Gastrocnemius medialis (tissue), 4 donors: Measurements from ENCODE around the gene OR6C70. TPM values are rescaled to one million over a fixed set of nuclear protein-coding genes. Genes with fewer than 3 reads are reported as not detected.

Source experiments
- ATAC-seq, 2 donors: fragments of 150-250 bp; one replicate each; pipeline ENCODE4 v1.9.1; 2016
- DNase-seq, 2 donors: peaks; one replicate each; pipeline ENCODE4 v3.0.0-alpha.2; 2019
- H3K27ac ChIP-seq, 4 donors: fragments of 200-600 bp; sonication (generic); 1 replicate in 1 of 4; 2 replicates in 3 of 4; pipeline ENCODE4 v1.5.1; 2016 to 2018; ENCODE audit warnings: mild to moderate bottlenecking in 2 of 4, moderate library complexity in 1 of 4
- H3K27me3 ChIP-seq, 3 donors: fragments of 200-600 bp; sonication (generic) in 2 of 3; 1 replicate in 1 of 3; 2 replicates in 2 of 3; pipeline versions ENCODE4 v1.5.1 to v1.6.0; 2016 to 2019; ENCODE audit warnings: mild to moderate bottlenecking in 1 of 3, moderate library complexity in 1 of 3
- H3K36me3 ChIP-seq, 2 donors: fragments of 200-600 bp; sonication (generic) in 1 of 2; one replicate each; pipeline ENCODE4 v1.5.1; 2017 to 2018
- H3K4me1 ChIP-seq, 2 donors: fragments of 200-600 bp; sonication (generic) in 1 of 2; one replicate each; pipeline ENCODE4 v1.5.1; 2016 to 2017; ENCODE audit warnings: mild to moderate bottlenecking in 2 of 2
- H3K4me3 ChIP-seq, 4 donors: fragments of 200-600 bp; sonication (generic) in 3 of 4; 1 replicate in 1 of 4; 2 replicates in 3 of 4; pipeline ENCODE4 v1.5.1; 2016 to 2019; ENCODE audit warnings: mild to moderate bottlenecking in 2 of 4
- H3K9me3 ChIP-seq, 3 donors: fragments of 200-600 bp; sonication (generic) in 2 of 3; 1 replicate in 1 of 3; 2 replicates in 2 of 3; pipeline ENCODE4 v1.5.1; 2016 to 2019
- POLR2A ChIP-seq, 2 donors: fragments of 450-650 bp; IDR thresholded peaks; one replicate each; pipeline ENCODE4 v1.6.1; 2017; ENCODE audit warnings: antibody characterized with exemption in 2 of 2, mild to moderate bottlenecking in 2 of 2, moderate library complexity in 2 of 2
- in situ Hi-C, 4 donors: fragments of 200-750 bp; cut with MboI; loops; one replicate each; pipeline versions ENCODE4 v1.15.0 to v1.8.0; 2017; ENCODE audit warnings: low sequenced_read_pairs in 4 of 4
- intact Hi-C: fragments of 100-400 bp; cut with DNase I; formaldehyde crosslinking; loops from one replicate; pipeline ENCODE4 v1.15.1; 2023; ENCODE audit warnings: low total_unique reads
- total RNA-seq, 4 donors: library from RNA; depleted of rRNA; stranded (reverse); fragments of >200 nt; gene quantifications; one replicate each; pipeline versions ENCODE4 v1.1.0 to v1.2.3, GENCODE V29; 2016
- TF ChIP-seq, protein P1 (sequence below), 5 experiments: fragments of 450-650 bp in 3 of 5; fragments of 200-600 bp in 2 of 5; sonication (generic) in 2 of 5; IDR thresholded peaks in 4 of 5; conservative IDR thresholded peaks in 1 of 5; 1 replicate in 4 of 5; 2 replicates in 1 of 5; pipeline ENCODE4 v1.5.1; 2016 to 2019; ENCODE audit warnings: antibody characterized with exemption in 5 of 5, mild to moderate bottlenecking in 3 of 5, moderate library complexity in 3 of 5

Gene OR6C70
- not detected for total RNA-seq

DNA sequence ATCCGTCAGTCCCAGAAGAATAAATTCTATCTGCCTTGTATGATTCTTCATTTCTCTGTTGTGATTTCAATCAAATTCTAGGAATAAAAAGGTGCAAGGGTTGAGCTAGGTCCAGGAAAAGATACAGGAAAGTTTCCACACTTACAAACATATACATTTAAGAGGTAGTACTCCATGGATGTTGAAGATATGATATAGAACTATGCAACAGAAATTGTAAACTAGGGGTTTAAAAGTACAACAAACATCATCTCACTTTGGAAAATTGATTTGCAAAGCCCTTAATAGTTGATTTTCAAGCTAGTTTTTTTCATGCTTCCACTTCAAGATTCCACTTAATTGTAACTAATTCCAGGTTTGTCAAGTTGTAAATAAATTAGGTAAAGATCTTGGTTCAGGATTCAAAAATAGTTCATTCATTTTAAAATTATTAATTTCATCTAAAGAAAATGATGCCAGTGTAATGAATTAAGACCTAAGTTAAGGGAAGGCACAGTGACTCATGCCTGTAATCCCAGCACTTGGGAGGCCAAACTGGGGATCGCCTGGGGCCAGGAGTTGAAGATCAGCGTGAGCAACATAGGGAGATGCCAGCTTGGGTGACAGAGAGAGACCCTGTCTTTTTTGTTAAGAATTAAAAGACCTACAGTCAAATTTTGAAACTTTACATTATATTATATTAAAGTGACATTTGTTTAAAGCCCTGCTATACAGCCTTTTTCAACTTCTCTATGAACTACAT lies at the start of gene OR6C70:
Gene OR6C70, minus strand, starts transcription at position 51 of the 742 bp plus-strand sequence. Its CDS starts 0 bp downstream, at position 51.
- TF ChIP-seq, protein P1, sequence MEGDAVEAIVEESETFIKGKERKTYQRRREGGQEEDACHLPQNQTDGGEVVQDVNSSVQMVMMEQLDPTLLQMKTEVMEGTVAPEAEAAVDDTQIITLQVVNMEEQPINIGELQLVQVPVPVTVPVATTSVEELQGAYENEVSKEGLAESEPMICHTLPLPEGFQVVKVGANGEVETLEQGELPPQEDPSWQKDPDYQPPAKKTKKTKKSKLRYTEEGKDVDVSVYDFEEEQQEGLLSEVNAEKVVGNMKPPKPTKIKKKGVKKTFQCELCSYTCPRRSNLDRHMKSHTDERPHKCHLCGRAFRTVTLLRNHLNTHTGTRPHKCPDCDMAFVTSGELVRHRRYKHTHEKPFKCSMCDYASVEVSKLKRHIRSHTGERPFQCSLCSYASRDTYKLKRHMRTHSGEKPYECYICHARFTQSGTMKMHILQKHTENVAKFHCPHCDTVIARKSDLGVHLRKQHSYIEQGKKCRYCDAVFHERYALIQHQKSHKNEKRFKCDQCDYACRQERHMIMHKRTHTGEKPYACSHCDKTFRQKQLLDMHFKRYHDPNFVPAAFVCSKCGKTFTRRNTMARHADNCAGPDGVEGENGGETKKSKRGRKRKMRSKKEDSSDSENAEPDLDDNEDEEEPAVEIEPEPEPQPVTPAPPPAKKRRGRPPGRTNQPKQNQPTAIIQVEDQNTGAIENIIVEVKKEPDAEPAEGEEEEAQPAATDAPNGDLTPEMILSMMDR (IDR thresholded peaks at IDR 0.05 in 4 of 5, conservative IDR thresholded peaks at IDR 0.05 in 1 of 5): no peak
- TF ChIP-seq POLR2A (IDR thresholded peaks at IDR 0.05): no peak
- H3K27ac ChIP-seq: no peak within 1 kb of the TSS
- H3K9me3 ChIP-seq: no peaks in the 10 kb centered on the region
- no peak within 1 kb of the TSS for H3K4me3 ChIP-seq
- in situ Hi-C loops: no loop called here
- H3K4me1 ChIP-seq: no peaks in the 10 kb centered on the region
- DNase-seq (no peak), ATAC-seq (no peak)
- intact Hi-C loops: no loop called here
- H3K36me3 ChIP-seq: no peaks in the 10 kb centered on the region
- no peaks in the 10 kb centered on the region for H3K27me3 ChIP-seq

DNA sequence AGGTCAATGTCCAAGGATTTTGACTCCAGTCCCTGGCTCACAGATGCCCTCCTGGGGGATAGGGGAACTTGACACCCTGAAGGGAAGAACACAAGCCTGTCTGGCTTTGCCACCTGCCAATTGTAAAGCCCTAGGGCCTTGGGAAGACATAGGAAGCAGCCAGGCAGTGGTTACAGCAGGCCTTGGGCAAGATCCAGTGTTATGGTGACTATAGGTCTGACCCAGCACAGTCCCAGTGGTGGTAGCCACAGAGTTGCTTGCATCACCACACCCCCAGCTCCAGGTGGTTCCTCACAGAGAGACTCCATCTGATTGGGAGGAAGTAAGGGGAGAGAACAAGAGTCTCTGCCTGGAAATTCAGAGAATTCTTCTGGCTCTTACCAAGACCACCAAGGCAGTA lies 46.5 kb upstream of the OR6C70 start:
- TF ChIP-seq, protein P1 (IDR thresholded peaks at IDR 0.05 in 4 of 5, conservative IDR thresholded peaks at IDR 0.05 in 1 of 5): no peak
- TF ChIP-seq POLR2A (IDR thresholded peaks at IDR 0.05): no peak
- Histone ChIP-seq H3K36me3 (no peaks in the 10 kb centered on the region), H3K9me3 (no peaks in the 10 kb centered on the region), H3K4me3 (no peak overlapping the region), H3K27ac (no peak overlapping the region), H3K27me3 (no peaks in the 10 kb centered on the region), H3K4me1 (no peaks in the 10 kb centered on the region)
- DNase-seq (no peak), ATAC-seq (no peak)
- in situ Hi-C loops: no loop called here
- intact Hi-C loops: no loop called here

DNA sequence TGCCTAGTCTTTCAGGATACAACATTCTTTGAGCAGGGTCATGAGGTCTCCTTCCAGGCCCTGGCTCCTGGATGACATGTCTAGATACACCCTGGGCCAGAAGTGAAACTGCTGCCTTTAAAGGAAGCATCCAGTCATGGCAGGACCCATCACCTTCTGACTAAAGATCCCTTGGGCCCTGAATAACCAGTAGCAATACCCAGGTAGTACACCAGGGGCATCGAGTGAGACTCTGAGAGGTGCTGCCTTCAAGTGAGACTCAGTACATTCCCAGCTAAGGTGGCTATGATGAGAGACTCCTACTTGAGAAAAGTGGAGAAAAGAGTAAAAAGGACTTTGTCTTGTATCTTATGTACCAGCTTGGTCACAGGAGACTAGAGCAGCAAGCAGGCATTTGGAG lies 45.8 kb upstream of the OR6C70 start:
- no peak overlapping the region for H3K4me3 ChIP-seq
- H3K27ac ChIP-seq: no peak overlapping the region
- no peaks in the 10 kb centered on the region for H3K9me3 ChIP-seq
- H3K27me3 ChIP-seq: no peaks in the 10 kb centered on the region
- intact Hi-C loops (no loop called here), in situ Hi-C loops (no loop called here)
- TF ChIP-seq, protein P1 (IDR thresholded peaks at IDR 0.05 in 4 of 5, conservative IDR thresholded peaks at IDR 0.05 in 1 of 5): no peak
- no peak for TF ChIP-seq POLR2A (IDR thresholded peaks at IDR 0.05)
- H3K4me1 ChIP-seq: no peaks in the 10 kb centered on the region
- no peaks in the 10 kb centered on the region for H3K36me3 ChIP-seq
- ATAC-seq (no peak), DNase-seq (no peak)

DNA sequence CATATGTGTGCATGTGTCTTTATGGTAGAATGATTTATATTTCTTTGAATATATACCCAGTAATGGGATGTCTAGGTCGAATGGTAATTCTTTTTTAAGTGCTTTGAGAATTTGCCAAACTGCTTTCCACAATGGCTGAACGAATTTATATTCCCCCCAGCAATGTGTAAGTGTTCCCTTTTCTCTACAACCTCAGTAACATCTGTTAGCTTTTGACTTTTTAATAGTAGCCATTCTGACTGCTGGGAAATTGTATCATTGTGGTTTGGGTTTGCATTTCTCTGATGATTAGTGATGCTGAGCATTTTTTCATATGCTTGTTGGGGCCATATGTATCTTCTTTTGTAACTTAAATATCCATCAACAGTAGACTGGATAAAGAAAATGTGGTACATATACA lies 31.7 kb upstream of the OR6C70 start:
- H3K9me3 ChIP-seq: no peaks in the 10 kb centered on the region

More for the DNA sequence above, 31.7 kb upstream of the OR6C70 start:
- in situ Hi-C loops: no loop called here
- no peaks in the 10 kb centered on the region for H3K36me3 ChIP-seq
- H3K4me1 ChIP-seq: no peaks in the 10 kb centered on the region
- H3K27ac ChIP-seq: no peak overlapping the region
- DNase-seq (no peak), ATAC-seq (no peak)
- no peak for TF ChIP-seq POLR2A (IDR thresholded peaks at IDR 0.05)
- TF ChIP-seq, protein P1 (IDR thresholded peaks at IDR 0.05 in 4 of 5, conservative IDR thresholded peaks at IDR 0.05 in 1 of 5): no peak
- intact Hi-C loops: no loop called here
- H3K27me3 ChIP-seq: no peaks in the 10 kb centered on the region
- no peak overlapping the region for H3K4me3 ChIP-seq
